ENCODE results near the gene NDEL1.

Gene NDEL1

DNA sequence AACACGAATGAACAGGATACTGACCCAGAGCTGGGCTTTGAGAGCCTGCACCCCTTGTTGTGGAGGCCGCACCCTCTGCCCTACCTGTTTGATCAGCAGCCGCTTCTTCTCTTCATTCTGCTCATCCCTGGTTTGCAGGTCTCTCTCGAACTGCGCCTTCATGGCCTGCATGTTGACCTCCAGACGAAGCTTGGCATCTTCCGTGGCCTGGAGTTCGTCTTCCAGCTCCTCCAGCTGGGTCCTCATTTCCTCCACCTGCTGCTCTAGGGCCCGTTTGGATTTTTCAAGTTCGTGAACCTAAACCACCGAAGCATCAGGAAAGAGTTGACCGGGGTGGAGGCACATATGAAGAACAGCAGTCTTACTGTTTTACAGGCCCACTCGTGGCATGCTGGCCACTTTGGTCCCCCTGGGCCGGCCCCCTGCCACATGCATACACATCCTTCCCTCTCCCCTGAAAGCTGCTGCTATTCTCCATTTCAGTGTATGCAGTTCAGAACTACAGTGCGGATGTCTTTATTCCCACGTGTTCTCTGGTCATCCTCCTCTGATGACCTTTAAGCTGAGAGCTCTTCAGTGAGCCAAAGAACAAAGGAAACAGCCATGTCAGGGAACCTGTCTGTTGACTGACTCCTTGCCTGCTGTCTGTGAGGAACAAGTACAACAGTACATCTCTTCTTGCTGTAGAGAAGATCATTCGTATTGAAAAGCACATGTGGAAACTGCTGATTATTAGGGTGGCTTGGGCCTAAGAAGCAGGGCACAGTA, 54.8 kb downstream of the NDEL1 start:
- Histone ChIP-seq H3K36me3 (ENCODE audit: control insufficient read depth, insufficient read depth, low read length) (peaks cover 100% of the 10 kb centered on the region), H3K9ac (ENCODE audit: low read depth, low read length) (no peak overlapping the region), H3K9me3 (ENCODE audit: control insufficient read depth, insufficient read depth, low read length) (no peaks in the 10 kb centered on the region), H3K27ac (ENCODE audit: low read depth, low read length) (no peak overlapping the region), H3K4me1 (ENCODE audit: control insufficient read depth, insufficient read depth, low read length) (no peaks in the 10 kb centered on the region), H3K4me3 (ENCODE audit: low read depth, low read length) (no peak overlapping the region), H3K27me3 (ENCODE audit: control insufficient read depth, insufficient read depth, low read length) (no peaks in the 10 kb centered on the region)

DNA sequence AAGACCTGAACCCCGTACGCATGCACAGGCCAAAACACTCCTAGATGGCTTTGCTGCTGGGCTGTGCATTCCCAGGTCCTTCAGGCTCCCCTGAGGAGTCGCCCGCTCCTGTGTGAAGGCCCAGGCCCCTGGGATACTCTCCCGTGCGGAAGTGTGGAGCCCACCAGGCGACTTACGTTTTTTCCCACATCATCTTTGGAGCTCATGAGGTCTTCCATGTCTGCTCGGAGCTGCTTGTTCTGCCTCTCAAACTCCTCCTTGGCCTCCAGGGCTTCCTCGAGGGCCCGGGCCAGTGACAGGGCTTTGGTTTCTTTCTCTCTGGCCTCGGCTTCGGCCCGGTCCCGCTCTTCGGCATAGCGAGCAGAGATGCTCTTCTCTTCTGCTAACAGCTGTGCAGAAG, 56.4 kb downstream of the NDEL1 start:
- H3K27me3 ChIP-seq (ENCODE audit: control insufficient read depth, insufficient read depth, low read length), result no peaks in the 10 kb centered on the region
- H3K36me3 ChIP-seq (ENCODE audit: control insufficient read depth, insufficient read depth, low read length), result peaks cover 100% of the 10 kb centered on the region
- H3K4me1 ChIP-seq (ENCODE audit: control insufficient read depth, insufficient read depth, low read length), result no peaks in the 10 kb centered on the region
- no peak overlapping the region for H3K4me3 ChIP-seq (ENCODE audit: low read depth, low read length)
- no peak overlapping the region for H3K9ac ChIP-seq (ENCODE audit: low read depth, low read length)
- no peaks in the 10 kb centered on the region for H3K9me3 ChIP-seq (ENCODE audit: control insufficient read depth, insufficient read depth, low read length)
- no peak overlapping the region for H3K27ac ChIP-seq (ENCODE audit: low read depth, low read length)

DNA sequence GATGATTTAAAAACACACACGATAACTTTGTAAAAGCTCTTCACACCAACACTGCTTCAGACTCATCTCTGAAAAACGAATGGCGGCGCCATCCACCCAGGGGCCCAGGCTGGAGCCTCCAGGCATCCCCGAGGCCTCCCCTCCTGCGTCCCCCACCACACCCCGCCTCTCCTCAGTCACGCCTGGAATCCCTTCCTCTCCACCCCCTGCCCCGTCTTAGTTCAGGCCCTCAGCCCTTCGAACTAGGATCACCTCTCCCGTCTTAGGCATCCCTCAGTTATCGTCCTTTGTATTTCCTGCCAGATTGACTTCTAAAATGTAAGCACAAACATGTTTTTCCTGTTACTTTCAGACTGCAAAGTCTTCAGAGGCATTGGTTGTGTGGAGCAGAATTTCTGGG, 58.3 kb downstream of the NDEL1 start:
- H3K36me3 ChIP-seq (ENCODE audit: control insufficient read depth, insufficient read depth, low read length), result peaks cover 98% of the 10 kb centered on the region
- H3K27me3 ChIP-seq (ENCODE audit: control insufficient read depth, insufficient read depth, low read length), result no peaks in the 10 kb centered on the region
- no peaks in the 10 kb centered on the region for H3K9me3 ChIP-seq (ENCODE audit: control insufficient read depth, insufficient read depth, low read length)
- no peak overlapping the region for H3K4me3 ChIP-seq (ENCODE audit: low read depth, low read length)
- H3K4me1 ChIP-seq (ENCODE audit: control insufficient read depth, insufficient read depth, low read length), result no peaks in the 10 kb centered on the region
- H3K9ac ChIP-seq (ENCODE audit: low read depth, low read length), result no peak overlapping the region
- no peak overlapping the region for H3K27ac ChIP-seq (ENCODE audit: low read depth, low read length)

DNA sequence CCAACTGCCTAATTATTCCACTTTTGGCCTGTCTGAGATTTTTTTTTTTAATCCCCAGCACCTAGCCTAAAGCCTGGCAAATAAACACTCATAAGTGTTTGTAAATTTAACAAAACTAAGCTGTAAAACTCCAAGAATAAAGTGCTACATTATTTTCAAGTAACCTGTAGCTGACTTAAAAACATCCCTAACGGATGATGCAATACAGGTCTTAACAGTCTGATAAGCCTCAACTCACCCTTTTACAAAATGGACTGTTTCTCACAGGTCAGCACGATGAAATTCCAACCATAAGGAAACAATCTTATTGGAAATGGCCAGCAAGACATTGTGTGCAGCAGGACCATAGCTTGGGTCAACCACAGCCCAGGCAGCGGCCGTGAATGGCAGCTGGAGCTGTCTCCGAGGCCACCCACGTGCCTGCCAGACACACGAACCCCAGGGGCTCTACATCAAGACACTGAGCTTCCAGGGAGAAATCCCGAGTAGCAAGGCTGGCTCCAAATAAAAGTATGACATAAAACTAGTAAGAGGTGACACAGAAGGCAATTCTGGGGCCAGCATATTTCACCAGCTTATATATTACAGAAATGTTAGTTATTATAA, 58.9 kb downstream of the NDEL1 start:
- Histone ChIP-seq H3K4me3 (ENCODE audit: low read depth, low read length) (no peak overlapping the region), H3K27ac (ENCODE audit: low read depth, low read length) (no peak overlapping the region), H3K9ac (ENCODE audit: low read depth, low read length) (no peak overlapping the region), H3K9me3 (ENCODE audit: control insufficient read depth, insufficient read depth, low read length) (no peaks in the 10 kb centered on the region), H3K4me1 (ENCODE audit: control insufficient read depth, insufficient read depth, low read length) (no peaks in the 10 kb centered on the region), H3K27me3 (ENCODE audit: control insufficient read depth, insufficient read depth, low read length) (no peaks in the 10 kb centered on the region), H3K36me3 (ENCODE audit: control insufficient read depth, insufficient read depth, low read length) (peaks cover 98% of the 10 kb centered on the region)

DNA sequence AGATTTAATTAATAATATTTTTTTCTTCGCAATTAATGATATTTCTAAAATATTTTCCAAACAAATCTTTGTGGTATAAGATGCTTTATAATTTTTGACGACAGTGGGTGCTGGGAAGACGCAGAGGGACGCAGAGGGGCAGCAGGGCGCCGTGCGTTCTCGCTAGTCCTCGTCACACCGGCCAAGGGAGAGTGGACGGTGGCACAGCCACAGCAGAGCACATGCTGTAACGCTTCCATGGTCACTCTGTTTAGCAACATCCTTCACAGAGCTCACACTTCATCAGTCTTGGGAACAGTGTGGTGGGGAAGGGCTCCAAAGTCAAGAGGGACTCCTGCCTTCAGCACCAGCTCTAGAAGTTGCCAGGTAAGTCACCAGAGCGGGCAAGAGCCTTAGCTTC, 60.4 kb downstream of the NDEL1 start:
- H3K4me3 ChIP-seq (ENCODE audit: low read depth, low read length), result no peak overlapping the region
- no peaks in the 10 kb centered on the region for H3K27me3 ChIP-seq (ENCODE audit: control insufficient read depth, insufficient read depth, low read length)
- no peak overlapping the region for H3K27ac ChIP-seq (ENCODE audit: low read depth, low read length)
- no peaks in the 10 kb centered on the region for H3K4me1 ChIP-seq (ENCODE audit: control insufficient read depth, insufficient read depth, low read length)
- H3K9me3 ChIP-seq (ENCODE audit: control insufficient read depth, insufficient read depth, low read length), result no peaks in the 10 kb centered on the region
- H3K36me3 ChIP-seq (ENCODE audit: control insufficient read depth, insufficient read depth, low read length), result peaks cover 98% of the 10 kb centered on the region
- no peak overlapping the region for H3K9ac ChIP-seq (ENCODE audit: low read depth, low read length)

DNA sequence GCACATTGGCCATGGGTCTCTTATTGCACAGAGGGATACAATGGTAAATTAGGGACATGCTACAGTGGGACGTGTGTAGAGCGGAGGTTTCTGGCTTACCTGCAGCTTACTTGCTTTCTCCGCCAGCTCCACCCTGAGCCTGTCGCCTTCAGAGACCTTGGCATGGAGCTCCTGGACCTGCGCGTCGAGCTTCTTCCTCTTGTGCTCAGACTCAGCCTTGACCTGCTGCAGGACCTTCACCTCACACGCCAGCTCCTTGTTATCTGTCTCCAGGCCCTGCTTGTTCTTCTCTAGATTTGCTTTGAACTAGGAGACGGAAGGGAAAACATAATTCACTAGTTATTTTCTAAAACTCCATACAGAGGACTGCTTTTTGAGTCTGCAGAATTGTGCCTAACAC, 63.5 kb downstream of the NDEL1 start:
- H3K27me3 ChIP-seq (ENCODE audit: control insufficient read depth, insufficient read depth, low read length), result no peaks in the 10 kb centered on the region
- H3K4me1 ChIP-seq (ENCODE audit: control insufficient read depth, insufficient read depth, low read length), result no peaks in the 10 kb centered on the region
- H3K4me3 ChIP-seq (ENCODE audit: low read depth, low read length), result no peak overlapping the region
- H3K27ac ChIP-seq (ENCODE audit: low read depth, low read length), result no peak overlapping the region
- H3K36me3 ChIP-seq (ENCODE audit: control insufficient read depth, insufficient read depth, low read length), result peaks cover 95% of the 10 kb centered on the region
- no peaks in the 10 kb centered on the region for H3K9me3 ChIP-seq (ENCODE audit: control insufficient read depth, insufficient read depth, low read length)
- no peak overlapping the region for H3K9ac ChIP-seq (ENCODE audit: low read depth, low read length)

DNA sequence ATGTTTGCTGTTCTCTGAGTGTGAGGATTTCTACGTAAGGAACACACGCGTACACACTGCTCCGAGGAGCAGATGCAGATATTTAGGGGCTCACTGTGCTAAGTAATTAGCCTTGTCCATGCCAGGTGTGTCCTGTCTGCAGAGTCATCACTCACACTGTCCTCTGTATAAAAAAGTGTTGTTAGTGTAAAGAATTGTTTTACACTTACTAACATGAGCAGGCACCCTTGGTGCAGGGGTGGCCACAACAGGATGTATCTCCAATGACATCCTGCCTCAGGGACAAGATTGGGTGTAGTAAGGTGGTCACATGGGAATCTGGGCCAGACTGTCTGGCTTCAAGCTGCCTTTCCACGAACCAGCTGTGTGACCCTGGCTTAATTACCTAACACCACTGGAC, 63.9 kb downstream of the NDEL1 start:
- H3K27me3 ChIP-seq (ENCODE audit: control insufficient read depth, insufficient read depth, low read length), result no peaks in the 10 kb centered on the region
- no peak overlapping the region for H3K27ac ChIP-seq (ENCODE audit: low read depth, low read length)
- no peaks in the 10 kb centered on the region for H3K4me1 ChIP-seq (ENCODE audit: control insufficient read depth, insufficient read depth, low read length)
- no peaks in the 10 kb centered on the region for H3K9me3 ChIP-seq (ENCODE audit: control insufficient read depth, insufficient read depth, low read length)
- no peak overlapping the region for H3K4me3 ChIP-seq (ENCODE audit: low read depth, low read length)
- no peak overlapping the region for H3K9ac ChIP-seq (ENCODE audit: low read depth, low read length)
- H3K36me3 ChIP-seq (ENCODE audit: control insufficient read depth, insufficient read depth, low read length), result peaks cover 95% of the 10 kb centered on the region

DNA sequence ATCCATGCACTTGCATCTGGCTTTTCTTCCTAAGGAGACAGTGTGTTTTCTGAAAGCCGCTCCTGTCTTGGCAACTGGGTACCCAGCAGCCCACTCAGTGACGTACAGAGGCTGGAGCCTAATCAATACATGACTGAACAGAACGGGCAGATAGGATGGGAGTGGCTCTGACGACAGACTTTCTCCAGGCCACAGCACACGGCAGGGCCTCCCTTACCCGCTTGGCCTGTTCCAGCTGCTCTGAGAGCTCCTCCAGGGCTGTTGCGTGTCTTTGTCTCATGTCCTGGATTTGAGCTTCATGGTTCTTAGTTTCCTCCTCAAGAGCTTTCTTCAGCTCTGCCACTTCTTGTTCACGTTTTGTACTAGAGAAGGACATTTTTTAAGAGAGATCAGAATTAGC, 64.9 kb downstream of the NDEL1 start:
- no peak overlapping the region for H3K4me3 ChIP-seq (ENCODE audit: low read depth, low read length)
- no peak overlapping the region for H3K9ac ChIP-seq (ENCODE audit: low read depth, low read length)
- no peaks in the 10 kb centered on the region for H3K4me1 ChIP-seq (ENCODE audit: control insufficient read depth, insufficient read depth, low read length)
- H3K27me3 ChIP-seq (ENCODE audit: control insufficient read depth, insufficient read depth, low read length), result no peaks in the 10 kb centered on the region
- H3K36me3 ChIP-seq (ENCODE audit: control insufficient read depth, insufficient read depth, low read length), result peaks cover 95% of the 10 kb centered on the region
- H3K9me3 ChIP-seq (ENCODE audit: control insufficient read depth, insufficient read depth, low read length), result no peaks in the 10 kb centered on the region
- H3K27ac ChIP-seq (ENCODE audit: low read depth, low read length), result no peak overlapping the region

DNA sequence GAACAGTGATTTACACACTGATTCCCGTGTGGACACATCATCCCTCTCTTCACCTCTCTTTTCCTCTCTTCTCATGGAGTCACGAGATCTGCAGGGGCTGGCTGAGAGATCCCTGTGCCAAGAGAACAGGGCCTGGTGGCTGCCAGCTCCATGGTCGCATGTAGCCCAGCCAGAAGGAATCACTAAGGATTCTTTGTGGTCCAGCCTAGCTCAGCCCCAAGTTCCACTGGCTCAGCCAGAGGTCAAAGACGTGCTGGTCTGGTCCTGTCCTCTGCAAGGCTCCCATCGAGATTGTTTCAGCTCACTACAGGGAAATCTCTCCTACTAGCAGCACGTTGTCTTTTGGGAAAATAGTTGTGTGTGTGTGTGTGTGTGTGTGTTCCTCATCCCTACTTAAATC, 66.4 kb downstream of the NDEL1 start:
- Histone ChIP-seq H3K9me3 (ENCODE audit: control insufficient read depth, insufficient read depth, low read length) (no peaks in the 10 kb centered on the region), H3K36me3 (ENCODE audit: control insufficient read depth, insufficient read depth, low read length) (peaks cover 95% of the 10 kb centered on the region), H3K27ac (ENCODE audit: low read depth, low read length) (no peak overlapping the region), H3K4me1 (ENCODE audit: control insufficient read depth, insufficient read depth, low read length) (no peaks in the 10 kb centered on the region), H3K9ac (ENCODE audit: low read depth, low read length) (no peak overlapping the region), H3K4me3 (ENCODE audit: low read depth, low read length) (no peak overlapping the region), H3K27me3 (ENCODE audit: control insufficient read depth, insufficient read depth, low read length) (no peaks in the 10 kb centered on the region)

DNA sequence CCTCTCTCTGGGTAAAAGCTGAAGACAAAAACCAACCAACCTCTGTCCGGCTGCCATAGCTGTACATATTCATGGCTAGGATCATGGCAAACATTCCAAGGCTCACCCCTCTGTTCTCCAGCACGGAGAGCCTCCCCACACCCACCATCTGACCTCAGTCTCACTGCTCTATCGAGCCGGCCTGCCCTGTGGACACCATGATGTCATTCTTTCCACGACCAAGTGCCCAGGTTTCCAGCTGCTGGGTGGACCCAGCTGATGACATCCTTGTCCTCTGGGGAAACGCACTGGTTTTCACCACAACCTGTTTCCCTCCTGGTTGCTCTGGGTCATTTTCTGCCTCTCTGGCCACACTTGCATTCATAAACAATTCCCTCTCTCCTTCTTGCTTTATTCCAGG, 67.7 kb downstream of the NDEL1 start:
- Histone ChIP-seq H3K36me3 (ENCODE audit: control insufficient read depth, insufficient read depth, low read length) (peaks cover 96% of the 10 kb centered on the region), H3K4me3 (ENCODE audit: low read depth, low read length) (no peak overlapping the region), H3K9me3 (ENCODE audit: control insufficient read depth, insufficient read depth, low read length) (no peaks in the 10 kb centered on the region), H3K27ac (ENCODE audit: low read depth, low read length) (no peak overlapping the region), H3K4me1 (ENCODE audit: control insufficient read depth, insufficient read depth, low read length) (no peaks in the 10 kb centered on the region), H3K9ac (ENCODE audit: low read depth, low read length) (no peak overlapping the region), H3K27me3 (ENCODE audit: control insufficient read depth, insufficient read depth, low read length) (no peaks in the 10 kb centered on the region)

DNA sequence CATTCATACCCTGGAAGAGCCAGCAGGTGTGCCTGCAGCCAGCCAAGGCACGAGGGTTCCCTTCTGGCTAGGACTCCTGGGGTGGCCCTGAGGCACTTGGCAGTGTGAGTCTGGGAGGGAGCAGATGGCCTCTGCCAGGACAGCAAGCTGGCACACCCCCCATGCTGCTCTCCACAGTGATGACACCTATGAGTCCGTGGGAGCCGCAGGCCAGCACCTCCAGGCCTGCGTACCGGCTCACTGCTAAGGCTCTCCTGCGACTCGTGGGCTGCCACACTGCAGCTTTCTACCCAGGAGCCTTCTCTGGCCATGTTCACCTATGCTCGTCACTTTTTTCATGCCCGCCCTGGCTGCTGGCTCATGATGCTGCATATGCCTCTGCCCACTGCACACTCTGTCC, 68.1 kb downstream of the NDEL1 start:
- Histone ChIP-seq H3K4me3 (ENCODE audit: low read depth, low read length) (no peak overlapping the region), H3K36me3 (ENCODE audit: control insufficient read depth, insufficient read depth, low read length) (peaks cover 96% of the 10 kb centered on the region), H3K27me3 (ENCODE audit: control insufficient read depth, insufficient read depth, low read length) (no peaks in the 10 kb centered on the region), H3K27ac (ENCODE audit: low read depth, low read length) (no peak overlapping the region), H3K9me3 (ENCODE audit: control insufficient read depth, insufficient read depth, low read length) (no peaks in the 10 kb centered on the region), H3K9ac (ENCODE audit: low read depth, low read length) (no peak overlapping the region), H3K4me1 (ENCODE audit: control insufficient read depth, insufficient read depth, low read length) (no peaks in the 10 kb centered on the region)
